Esophagus squamous epithelium (tissue), 5 donors: ENCODE data around the gene F12. TPM values are rescaled to one million over a fixed set of nuclear protein-coding genes. Genes with fewer than 3 reads are reported as not detected.

ENCODE experiments used
- DNase-seq: peaks from one replicate; lab custom pipeline; 2025; lab: John Stamatoyannopoulos, UW
- H3K27ac ChIP-seq, 4 donors: fragments of 200-600 bp; sonication (generic); one replicate each; pipeline ENCODE4 v1.5.1; 2016 to 2019; ENCODE audit warnings: mild to moderate bottlenecking in 1 of 4
- H3K27me3 ChIP-seq, 4 donors: fragments of 200-600 bp; sonication (generic); 1 replicate in 3 of 4; 2 replicates in 1 of 4; pipeline versions ENCODE4 v1.5.1 to v1.6.0; 2017 to 2021; ENCODE audit warnings: antibody characterized with exemption in 1 of 4
- H3K36me3 ChIP-seq, 3 donors: fragments of 200-600 bp; sonication (generic); one replicate each; pipeline ENCODE4 v1.5.1; 2016 to 2019
- H3K4me1 ChIP-seq, 3 donors: fragments of 200-600 bp; sonication (generic); one replicate each; pipeline ENCODE4 v1.5.1; 2017 to 2019
- H3K4me3 ChIP-seq, 4 donors: fragments of 200-600 bp; sonication (generic); 1 replicate in 3 of 4; 2 replicates in 1 of 4; pipeline ENCODE4 v1.5.1; 2016 to 2019; ENCODE audit warnings: mild to moderate bottlenecking in 2 of 4, moderate library complexity in 1 of 4
- H3K9me3 ChIP-seq, 3 donors: fragments of 200-600 bp; sonication (generic); one replicate each; pipeline ENCODE4 v1.5.1; 2016 to 2019
- POLR2A ChIP-seq, 4 donors: fragments of 450-650 bp; IDR thresholded peaks; one replicate each; pipeline ENCODE4 v1.6.1; 2017; ENCODE audit warnings: antibody characterized with exemption in 4 of 4, mild to moderate bottlenecking in 4 of 4, moderate library complexity in 3 of 4
- WGBS, 2 donors: methylation state at CpG; one replicate each; pipeline ENCODE4 v1.1.5; 2018; 5-methylcytosine and 5-hydroxymethylcytosine counted together
- intact Hi-C: fragments of 100-400 bp; cut with DNase I; formaldehyde crosslinking; loops from one replicate; pipeline ENCODE4 v1.15.0; 2022
- total RNA-seq, 4 donors: library from RNA; depleted of rRNA; stranded (reverse); fragments of >200 nt; gene quantifications; one replicate each; pipeline ENCODE4 v1.1.0, GENCODE V29; 2016
- TF ChIP-seq, protein P1 (sequence below), 6 experiments: fragments of 450-650 bp in 4 of 6; fragments of 200-600 bp in 2 of 6; sonication (generic) in 2 of 6; IDR thresholded peaks; one replicate each; pipeline ENCODE4 v1.5.1; 2016 to 2019; ENCODE audit warnings: antibody characterized with exemption in 6 of 6, mild to moderate bottlenecking in 4 of 6, moderate library complexity in 4 of 6
- donor health status: DM: yes; HTN: yes; CAD: no.

F12 gene
- total RNA-seq, 4 donors from 2014 or later = 10.7 to 25.4 (median 19.6) TPM

DNA sequence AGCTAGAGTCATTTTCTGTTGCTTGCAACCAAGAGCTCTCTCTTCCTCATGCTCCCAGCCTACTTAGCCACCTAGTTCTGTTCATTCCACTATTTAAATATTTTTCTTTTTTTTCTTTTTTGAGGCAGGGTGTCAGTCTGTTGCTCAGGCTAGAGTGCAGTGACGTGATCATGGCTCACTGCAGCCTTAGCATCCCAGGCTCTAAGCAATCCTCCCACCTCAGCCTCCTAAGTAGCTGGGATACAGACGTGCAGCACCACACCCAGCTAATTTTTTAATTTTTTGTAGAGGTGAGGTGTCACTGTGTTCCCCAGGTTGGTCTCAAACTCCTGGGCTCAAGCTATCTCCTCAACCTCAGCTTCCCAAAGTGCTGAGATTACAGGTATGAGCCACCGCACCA is 5.1 kb upstream of the F12 start:
- no peaks in the 10 kb centered on the region for H3K9me3 ChIP-seq
- no peaks in the 10 kb centered on the region for H3K27me3 ChIP-seq
- no peak for DNase-seq
- H3K36me3 ChIP-seq = no peaks in the 10 kb centered on the region
- 76 to 91% methylated on average over 3 of the region's 3 CpGs for WGBS, 2 donors
- intact Hi-C loops = no loop called here
- H3K4me3 ChIP-seq = no peak overlapping the region
- H3K27ac ChIP-seq = no peak overlapping the region
- TF ChIP-seq, protein P1, sequence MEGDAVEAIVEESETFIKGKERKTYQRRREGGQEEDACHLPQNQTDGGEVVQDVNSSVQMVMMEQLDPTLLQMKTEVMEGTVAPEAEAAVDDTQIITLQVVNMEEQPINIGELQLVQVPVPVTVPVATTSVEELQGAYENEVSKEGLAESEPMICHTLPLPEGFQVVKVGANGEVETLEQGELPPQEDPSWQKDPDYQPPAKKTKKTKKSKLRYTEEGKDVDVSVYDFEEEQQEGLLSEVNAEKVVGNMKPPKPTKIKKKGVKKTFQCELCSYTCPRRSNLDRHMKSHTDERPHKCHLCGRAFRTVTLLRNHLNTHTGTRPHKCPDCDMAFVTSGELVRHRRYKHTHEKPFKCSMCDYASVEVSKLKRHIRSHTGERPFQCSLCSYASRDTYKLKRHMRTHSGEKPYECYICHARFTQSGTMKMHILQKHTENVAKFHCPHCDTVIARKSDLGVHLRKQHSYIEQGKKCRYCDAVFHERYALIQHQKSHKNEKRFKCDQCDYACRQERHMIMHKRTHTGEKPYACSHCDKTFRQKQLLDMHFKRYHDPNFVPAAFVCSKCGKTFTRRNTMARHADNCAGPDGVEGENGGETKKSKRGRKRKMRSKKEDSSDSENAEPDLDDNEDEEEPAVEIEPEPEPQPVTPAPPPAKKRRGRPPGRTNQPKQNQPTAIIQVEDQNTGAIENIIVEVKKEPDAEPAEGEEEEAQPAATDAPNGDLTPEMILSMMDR (IDR thresholded peaks at IDR 0.05) = no peak
- TF ChIP-seq POLR2A (IDR thresholded peaks at IDR 0.05) = no peak
- H3K4me1 ChIP-seq = peaks cover 0 to 17% (median 8%) of the 10 kb centered on the region in 3 donors

DNA sequence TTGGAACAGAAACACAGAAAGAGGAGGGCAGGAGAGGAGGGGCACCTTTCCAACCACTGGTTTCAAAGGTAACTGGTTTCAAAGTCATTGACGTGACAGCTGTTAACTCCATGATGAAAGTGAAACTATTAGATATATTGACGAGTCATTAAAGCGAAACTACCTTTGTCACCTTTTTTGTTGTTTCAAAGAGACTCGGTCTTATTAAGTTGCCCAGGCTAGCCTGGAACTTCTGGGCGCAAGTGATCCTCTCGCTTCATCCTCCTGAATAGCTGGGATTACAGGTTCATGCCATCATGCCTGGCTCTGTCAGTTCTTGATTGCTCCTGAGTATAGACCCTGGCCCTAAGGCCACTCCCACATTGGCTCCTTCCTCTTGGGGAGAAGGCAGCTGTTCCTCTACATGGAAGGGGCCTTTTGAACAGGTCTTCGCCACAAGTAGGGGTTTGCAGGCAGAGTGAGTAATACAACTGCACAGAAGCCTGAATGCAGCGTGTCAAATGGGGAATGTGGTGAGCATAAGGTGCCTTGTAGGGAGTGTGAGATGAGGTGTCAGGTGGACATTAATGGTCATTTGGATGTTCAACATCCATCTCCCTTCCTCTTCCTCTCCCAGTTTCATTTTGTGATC is 3.4 kb upstream of the F12 start:
- DNase-seq = no peak
- TF ChIP-seq, protein P1 (IDR thresholded peaks at IDR 0.05) = no peak
- no peak for TF ChIP-seq POLR2A (IDR thresholded peaks at IDR 0.05)
- intact Hi-C loops = no loop called here
- Histone ChIP-seq H3K4me3 (peak overlapping the region in 2 of 4 donors; percentile 0 to 1), H3K9me3 (no peaks in the 10 kb centered on the region), H3K36me3 (no peaks in the 10 kb centered on the region), H3K4me1 (peaks cover 0 to 17% (median 8%) of the 10 kb centered on the region in 3 donors), H3K27me3 (no peaks in the 10 kb centered on the region), H3K27ac (peak overlapping the region in 3 of 4 donors; percentile 25 to 47 (median 34))
- WGBS, 2 donors = 22 to 65% methylated on average over 7 of the region's 8 CpGs

DNA sequence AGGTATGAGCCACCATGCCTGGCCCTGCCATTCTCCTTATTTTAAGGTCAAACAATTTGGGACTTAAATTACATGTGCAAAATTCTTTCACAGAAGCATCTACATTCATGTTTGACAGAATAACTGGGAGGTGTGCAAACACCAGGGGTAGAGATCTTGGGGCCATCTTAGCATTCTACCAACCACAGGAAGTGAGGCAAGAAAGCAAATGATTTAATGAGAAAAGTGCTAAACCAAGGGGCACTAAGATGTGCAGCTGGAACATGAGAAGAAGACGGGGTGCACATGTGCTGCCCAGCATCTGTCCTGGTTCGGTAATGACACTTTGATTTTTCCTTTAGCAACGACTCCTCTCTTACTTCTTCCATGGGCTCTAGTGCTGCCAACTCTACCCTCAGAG is 1.2 kb upstream of the F12 start:
- Histone ChIP-seq H3K9me3 (no peaks in the 10 kb centered on the region), H3K36me3 (no peaks in the 10 kb centered on the region), H3K27ac (no peak overlapping the region), H3K27me3 (no peaks in the 10 kb centered on the region), H3K4me1 (peaks cover 0 to 10% (median 8%) of the 10 kb centered on the region in 3 donors), H3K4me3 (no peak overlapping the region)
- TF ChIP-seq, protein P1 (IDR thresholded peaks at IDR 0.05) = no peak
- TF ChIP-seq POLR2A (IDR thresholded peaks at IDR 0.05) = no peak
- DNase-seq = no peak
- WGBS, 2 donors = 81 to 83% methylated on average over 3 of the region's 3 CpGs
- intact Hi-C loops = no loop called here

DNA sequence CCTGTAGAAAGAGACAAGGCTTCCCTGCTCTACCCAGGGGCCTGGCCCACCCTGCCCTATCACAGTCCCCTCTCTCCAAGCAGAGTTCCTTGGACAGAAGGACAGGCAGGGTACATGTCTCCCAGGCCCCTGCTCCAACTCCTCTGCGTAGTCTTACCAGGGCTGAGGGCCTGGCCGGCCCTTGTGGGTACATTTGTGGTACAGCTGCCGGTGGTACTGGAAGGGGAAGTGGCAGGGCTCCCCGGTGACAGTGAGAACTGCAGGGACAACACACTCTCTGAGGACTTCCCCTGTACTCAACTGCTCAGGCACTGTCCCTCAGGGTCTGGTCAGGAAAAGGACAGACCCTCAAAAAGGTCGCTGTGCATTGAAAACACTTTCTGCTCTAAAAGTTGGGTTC is 3.6 kb downstream of the F12 start:
- H3K4me3 ChIP-seq = no peak overlapping the region
- H3K4me1 ChIP-seq = peaks cover 29 to 40% (median 34%) of the 10 kb centered on the region in 3 donors
- H3K27ac ChIP-seq = no peak overlapping the region
- peaks cover 0 to 39% (median 10%) of the 10 kb centered on the region in 4 donors for H3K27me3 ChIP-seq
- intact Hi-C loops = loop anchor here (5.0 kb wide), 1 partner anchor 46 kb away; no protein-coding TSS in a partner anchor
- H3K36me3 ChIP-seq = no peaks in the 10 kb centered on the region
- no peaks in the 10 kb centered on the region for H3K9me3 ChIP-seq
- TF ChIP-seq, protein P1 (IDR thresholded peaks at IDR 0.05) = no peak
- no peak for TF ChIP-seq POLR2A (IDR thresholded peaks at IDR 0.05)
- WGBS, 2 donors = 75% methylated on average over 1 of the region's 5 CpGs; no CpG with 5 or more reads in 1 of the 2 donors
- no peak for DNase-seq

DNA sequence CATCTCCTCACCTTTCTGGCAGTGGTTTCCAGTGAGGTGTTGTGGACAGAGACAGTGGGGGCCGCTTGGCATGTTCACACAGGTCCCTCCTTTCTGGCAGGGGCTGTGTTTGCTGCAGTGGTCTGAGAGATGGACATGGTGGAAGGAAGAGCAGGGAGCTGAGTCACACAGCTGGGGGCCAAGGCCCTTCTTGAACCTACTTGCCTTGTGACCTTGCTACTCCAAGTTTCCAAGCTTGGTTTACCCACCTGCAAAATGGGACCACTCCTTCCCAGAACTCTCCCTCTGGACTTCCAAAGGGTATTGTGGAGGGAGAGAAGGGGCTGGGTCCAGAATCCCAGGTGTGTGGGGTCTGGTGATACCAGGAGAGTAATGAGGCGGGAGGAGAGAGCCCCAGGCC is 4.1 kb downstream of the F12 start:
- Histone ChIP-seq H3K27ac (peak overlapping the region in 1 of 4 donors; percentile 90), H3K4me3 (no peak overlapping the region), H3K27me3 (peaks cover 0 to 44% (median 13%) of the 10 kb centered on the region in 4 donors), H3K36me3 (no peaks in the 10 kb centered on the region), H3K9me3 (no peaks in the 10 kb centered on the region), H3K4me1 (peaks cover 29 to 45% (median 34%) of the 10 kb centered on the region in 3 donors)
- intact Hi-C loops = loop anchor here (5.0 kb wide), 1 partner anchor 47 kb away; no protein-coding TSS in a partner anchor
- no peak for DNase-seq
- 100% methylated on average over 1 of the region's 2 CpGs for WGBS, 2 donors
- no peak for TF ChIP-seq POLR2A (IDR thresholded peaks at IDR 0.05)
- TF ChIP-seq, protein P1 (IDR thresholded peaks at IDR 0.05) = no peak
